ENCODE data around the gene TM2D3. TPM values are rescaled to one million over a fixed set of nuclear protein-coding genes. Genes with fewer than 3 reads are reported as not detected.

The TM2D3 gene
- total RNA-seq, 2 donors from 2014 or later = 48.6 to 67.0 TPM

DNA sequence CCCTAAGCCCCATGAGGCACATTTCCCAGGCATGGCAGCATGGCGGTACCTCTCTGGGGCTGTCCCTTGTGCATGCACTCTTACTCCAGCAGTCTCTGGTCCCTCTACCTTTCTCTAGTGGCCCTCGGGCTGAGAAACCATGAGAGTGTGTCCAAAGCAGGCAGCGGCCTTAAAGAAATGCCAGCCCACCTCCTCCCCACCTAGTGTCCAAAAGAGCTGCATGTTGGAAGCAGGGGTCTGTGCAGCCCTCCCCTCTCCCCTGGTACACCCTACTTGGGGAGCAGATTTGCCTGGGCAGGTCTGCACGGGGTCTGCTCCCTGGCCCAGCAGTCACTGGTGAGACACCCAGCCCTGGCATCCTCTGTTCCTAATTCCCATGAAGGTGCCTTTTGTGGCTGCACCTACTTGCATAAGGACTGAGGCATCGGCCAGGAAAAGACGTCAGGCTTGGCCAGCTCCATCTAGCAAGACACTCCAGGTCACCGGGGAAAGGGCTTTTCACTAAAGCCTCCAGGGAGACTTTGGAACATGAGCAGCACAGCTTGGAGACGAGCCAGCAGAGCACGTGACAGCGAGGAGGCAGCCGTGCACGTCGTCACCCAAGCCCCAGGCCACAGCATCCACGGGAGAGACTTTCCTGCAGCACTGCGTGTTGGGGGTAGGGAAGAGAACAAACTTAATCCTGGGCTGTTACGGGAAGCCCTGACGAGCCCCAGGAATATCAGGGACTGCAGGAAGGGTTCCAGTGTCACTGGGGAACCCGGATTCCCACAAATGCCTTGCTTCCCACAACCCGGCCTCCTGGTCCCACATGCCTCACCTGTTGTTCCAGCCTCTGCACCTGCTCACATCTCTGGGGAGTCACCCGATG is 38.8 kb downstream of the TM2D3 start:
- H3K4me3 ChIP-seq = no peak overlapping the region
- intact Hi-C loops (cut with DNase I) = no loop called here
- H3K4me1 ChIP-seq (replicated peaks) = peaks cover 6% of the 10 kb centered on the region
- H3K36me3 ChIP-seq = no peaks in the 10 kb centered on the region
- no peaks in the 10 kb centered on the region for H3K9me3 ChIP-seq
- peak; percentile 24 for DNase-seq (ENCODE audit: low spot score)
- TF ChIP-seq, protein P1, sequence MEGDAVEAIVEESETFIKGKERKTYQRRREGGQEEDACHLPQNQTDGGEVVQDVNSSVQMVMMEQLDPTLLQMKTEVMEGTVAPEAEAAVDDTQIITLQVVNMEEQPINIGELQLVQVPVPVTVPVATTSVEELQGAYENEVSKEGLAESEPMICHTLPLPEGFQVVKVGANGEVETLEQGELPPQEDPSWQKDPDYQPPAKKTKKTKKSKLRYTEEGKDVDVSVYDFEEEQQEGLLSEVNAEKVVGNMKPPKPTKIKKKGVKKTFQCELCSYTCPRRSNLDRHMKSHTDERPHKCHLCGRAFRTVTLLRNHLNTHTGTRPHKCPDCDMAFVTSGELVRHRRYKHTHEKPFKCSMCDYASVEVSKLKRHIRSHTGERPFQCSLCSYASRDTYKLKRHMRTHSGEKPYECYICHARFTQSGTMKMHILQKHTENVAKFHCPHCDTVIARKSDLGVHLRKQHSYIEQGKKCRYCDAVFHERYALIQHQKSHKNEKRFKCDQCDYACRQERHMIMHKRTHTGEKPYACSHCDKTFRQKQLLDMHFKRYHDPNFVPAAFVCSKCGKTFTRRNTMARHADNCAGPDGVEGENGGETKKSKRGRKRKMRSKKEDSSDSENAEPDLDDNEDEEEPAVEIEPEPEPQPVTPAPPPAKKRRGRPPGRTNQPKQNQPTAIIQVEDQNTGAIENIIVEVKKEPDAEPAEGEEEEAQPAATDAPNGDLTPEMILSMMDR (IDR thresholded peaks at IDR 0.05) = no peak
- no peak for TF ChIP-seq POLR2A (IDR thresholded peaks at IDR 0.05)
- no peak for TF ChIP-seq POLR2AphosphoS5 (IDR thresholded peaks at IDR 0.05)
- H3K27ac ChIP-seq = no peak overlapping the region
- WGBS = 40% methylated on average over 20 of the region's 20 CpGs
- no peaks in the 10 kb centered on the region for H3K27me3 ChIP-seq (replicated peaks; ENCODE audit: insufficient read depth)

DNA sequence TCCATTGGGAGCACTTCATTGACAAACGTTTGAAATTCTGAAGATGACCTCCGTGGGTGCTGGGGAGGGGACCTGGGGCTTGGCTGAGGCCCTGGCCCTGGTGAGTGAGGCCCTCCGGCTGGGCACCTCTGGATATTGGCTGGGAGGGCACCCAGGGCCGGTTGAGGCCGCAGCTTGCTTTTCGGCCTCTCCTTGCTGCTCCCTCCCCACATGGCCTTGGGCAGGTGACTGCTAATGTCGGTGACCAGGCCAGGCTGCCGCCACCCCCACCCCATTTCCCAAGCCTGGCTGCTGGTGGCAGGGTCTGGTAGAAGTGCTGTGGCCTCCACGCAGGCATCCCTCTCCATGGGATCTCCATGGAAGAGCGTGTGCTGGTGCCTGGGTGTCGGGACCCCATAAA is 39.5 kb downstream of the TM2D3 start:
- H3K4me3 ChIP-seq = no peak overlapping the region
- no peaks in the 10 kb centered on the region for H3K36me3 ChIP-seq
- intact Hi-C loops (cut with DNase I) = no loop called here
- TF ChIP-seq, protein P1 (IDR thresholded peaks at IDR 0.05) = no peak
- TF ChIP-seq POLR2AphosphoS5 (IDR thresholded peaks at IDR 0.05) (no peak), POLR2A (IDR thresholded peaks at IDR 0.05) (no peak)
- no peak overlapping the region for H3K27ac ChIP-seq
- DNase-seq (ENCODE audit: low spot score) = no peak
- peaks cover 6% of the 10 kb centered on the region for H3K4me1 ChIP-seq (replicated peaks)
- 92% methylated on average over 7 of the region's 11 CpGs for WGBS
- H3K9me3 ChIP-seq = no peaks in the 10 kb centered on the region
- no peaks in the 10 kb centered on the region for H3K27me3 ChIP-seq (replicated peaks; ENCODE audit: insufficient read depth)

DNA sequence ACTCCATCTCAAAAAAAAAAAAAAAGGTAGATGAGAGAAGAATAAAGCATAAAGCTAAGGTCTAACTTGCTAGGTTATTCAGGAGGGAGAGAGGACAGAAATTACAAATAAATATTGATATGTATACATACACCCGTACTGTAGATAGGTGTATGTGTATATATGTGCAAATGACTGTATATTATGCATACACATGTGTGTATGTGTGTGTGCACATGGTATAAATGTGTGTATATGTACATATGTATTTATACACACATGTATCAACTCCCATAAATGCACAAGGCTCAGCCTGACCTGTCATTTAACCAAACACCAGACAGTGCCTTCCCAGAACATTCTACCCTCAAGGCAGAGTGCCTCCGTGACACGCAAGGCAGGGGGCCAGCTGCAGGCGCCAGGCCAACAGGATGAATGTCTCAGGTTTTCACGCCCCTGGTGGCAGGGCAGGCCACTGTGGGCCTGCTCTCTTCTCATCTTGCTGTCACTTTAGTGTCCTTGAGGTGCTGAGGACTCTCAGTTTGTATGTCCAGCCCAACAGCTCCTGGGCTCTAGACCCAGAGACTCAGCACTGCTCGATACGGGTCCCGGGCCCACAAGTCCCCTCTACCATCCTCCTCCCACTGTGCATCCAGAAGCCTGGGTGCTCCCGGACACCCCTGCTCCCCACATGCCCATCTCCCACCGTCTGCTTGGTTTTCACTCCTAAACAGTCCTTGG is 40.4 kb downstream of the TM2D3 start:
- H3K9me3 ChIP-seq = no peaks in the 10 kb centered on the region
- no peak for DNase-seq (ENCODE audit: low spot score)
- H3K27ac ChIP-seq = no peak overlapping the region
- intact Hi-C loops (cut with DNase I) = no loop called here
- 84% methylated on average over 10 of the region's 10 CpGs for WGBS
- H3K4me3 ChIP-seq = no peak overlapping the region
- no peaks in the 10 kb centered on the region for H3K27me3 ChIP-seq (replicated peaks; ENCODE audit: insufficient read depth)
- no peaks in the 10 kb centered on the region for H3K36me3 ChIP-seq
- no peak for TF ChIP-seq POLR2AphosphoS5 (IDR thresholded peaks at IDR 0.05)
- TF ChIP-seq POLR2A (IDR thresholded peaks at IDR 0.05) = no peak
- TF ChIP-seq, protein P1 (IDR thresholded peaks at IDR 0.05) = no peak
- H3K4me1 ChIP-seq (replicated peaks) = peaks cover 6% of the 10 kb centered on the region

DNA sequence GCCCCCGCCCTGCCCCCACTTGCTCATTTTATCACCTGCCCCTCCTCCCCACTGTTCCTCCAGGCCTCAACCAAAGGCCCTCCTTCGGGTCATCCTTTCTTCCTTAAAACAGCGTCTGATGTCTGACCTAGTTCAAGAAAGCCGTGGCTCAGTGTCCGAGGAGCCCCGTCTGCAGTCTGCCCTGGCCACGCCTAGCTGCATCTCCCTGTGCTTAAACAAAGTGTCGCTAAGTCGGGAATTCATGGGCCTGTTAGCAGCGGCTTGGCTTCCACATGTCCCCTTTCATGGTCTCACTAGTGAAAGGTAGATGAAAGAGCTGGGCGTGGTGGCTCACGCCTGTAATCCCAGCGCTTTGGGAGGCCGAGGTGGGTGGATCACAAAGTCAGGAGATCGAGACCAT is 41.2 kb downstream of the TM2D3 start:
- Histone ChIP-seq H3K27me3 (replicated peaks; ENCODE audit: insufficient read depth) (no peaks in the 10 kb centered on the region), H3K4me1 (replicated peaks) (peaks cover under 1% of the 10 kb centered on the region), H3K4me3 (no peak overlapping the region), H3K9me3 (no peaks in the 10 kb centered on the region), H3K36me3 (no peaks in the 10 kb centered on the region), H3K27ac (no peak overlapping the region)
- 79% methylated on average over 15 of the region's 15 CpGs for WGBS
- intact Hi-C loops (cut with DNase I) = no loop called here
- TF ChIP-seq, protein P1 (IDR thresholded peaks at IDR 0.05) = no peak
- TF ChIP-seq POLR2A (IDR thresholded peaks at IDR 0.05) (no peak), POLR2AphosphoS5 (IDR thresholded peaks at IDR 0.05) (no peak)
- DNase-seq (ENCODE audit: low spot score) = no peak

Measured in prostate gland (tissue), 2 donors.